IPS-15b (cell line): ENCODE results near the gene SAG.

ENCODE experiments used
- H3K27me3 ChIP-seq: one replicate; pipeline ENCODE4 v1.6.1; 2013; ENCODE audit warnings: low read length; ENCODE audit not compliant: control insufficient read depth, insufficient read depth
- H3K36me3 ChIP-seq: one replicate; pipeline ENCODE4 v1.6.1; 2013; ENCODE audit warnings: low read length; ENCODE audit not compliant: control insufficient read depth, insufficient read depth
- H3K4me1 ChIP-seq: one replicate; pipeline ENCODE4 v1.6.1; 2013; ENCODE audit warnings: mild to moderate bottlenecking, low read length; ENCODE audit not compliant: control insufficient read depth, insufficient read depth
- H3K4me3 ChIP-seq: one replicate; pipeline ENCODE4 v1.5.1; 2013; ENCODE audit warnings: low read depth, low read length
- H3K9ac ChIP-seq: one replicate; pipeline ENCODE4 v1.6.1; 2013; ENCODE audit warnings: low read depth, mild to moderate bottlenecking, low read length
- H3K9me3 ChIP-seq: one replicate; pipeline ENCODE4 v1.6.1; 2013; ENCODE audit warnings: mild to moderate bottlenecking, low read length; ENCODE audit not compliant: control insufficient read depth, insufficient read depth

SAG gene

DNA sequence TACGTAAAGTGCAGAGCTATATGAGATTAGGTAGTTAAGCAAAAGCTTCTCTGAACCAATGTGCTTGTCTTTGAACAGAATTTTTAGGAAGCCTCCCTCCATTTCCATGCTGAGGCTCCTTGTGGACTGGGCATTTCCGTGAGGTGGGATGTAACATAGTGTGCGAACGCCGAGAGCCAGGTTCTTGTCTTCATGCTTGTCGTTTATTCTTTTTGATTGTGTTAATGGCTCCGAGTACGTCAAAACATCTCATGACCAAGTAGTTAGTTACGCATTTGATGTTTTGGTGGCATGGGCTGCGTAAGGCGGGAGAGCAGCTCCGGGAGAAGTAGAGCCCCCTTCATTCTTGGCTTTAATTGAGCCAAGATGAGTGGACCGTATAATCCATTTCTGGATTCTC, 79.6 kb downstream of the SAG start:
- H3K27me3 ChIP-seq, result no peaks in the 10 kb centered on the region
- no peaks in the 10 kb centered on the region for H3K4me1 ChIP-seq
- H3K9ac ChIP-seq, result no peak overlapping the region
- H3K9me3 ChIP-seq, result no peaks in the 10 kb centered on the region
- H3K36me3 ChIP-seq, result no peaks in the 10 kb centered on the region
- H3K4me3 ChIP-seq, result no peak overlapping the region

- H3K4me1 ChIP-seq, result no peaks in the 10 kb centered on the region
- H3K9me3 ChIP-seq, result no peaks in the 10 kb centered on the region
- no peaks in the 10 kb centered on the region for H3K36me3 ChIP-seq
- H3K27me3 ChIP-seq, result no peaks in the 10 kb centered on the region
- H3K4me3 ChIP-seq, result no peak overlapping the region
- no peak overlapping the region for H3K9ac ChIP-seq
These were observed 80.3 kb downstream of the SAG start for GRCh38 chr2:233387667-233388528.

DNA sequence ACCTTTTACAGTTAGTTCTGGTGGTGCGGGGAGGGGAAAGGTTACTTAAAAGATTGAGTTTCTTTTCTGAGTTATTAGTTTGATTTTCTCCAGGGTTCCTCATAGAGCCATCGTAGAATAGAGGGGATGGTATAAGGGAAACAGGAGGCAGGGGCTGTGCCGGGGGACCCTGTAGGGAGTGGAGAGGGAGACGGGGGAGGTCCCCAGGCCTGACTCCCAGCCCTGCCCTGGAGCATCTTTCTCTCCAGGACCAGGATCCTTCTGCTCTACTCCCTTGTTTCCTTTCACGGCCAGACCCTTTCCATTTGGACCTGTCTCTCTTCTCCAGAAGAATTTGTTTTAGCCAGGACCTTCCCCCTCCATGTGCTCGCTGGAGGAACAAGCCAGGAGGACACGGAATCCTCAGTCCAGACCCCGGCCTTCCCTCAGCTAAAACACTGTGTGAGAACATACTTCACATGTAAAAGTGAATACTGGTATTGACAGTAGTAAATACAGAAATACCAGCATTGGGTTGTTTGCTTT, 82.0 kb downstream of the SAG start:
- Histone ChIP-seq H3K4me3 (no peak overlapping the region), H3K9ac (no peak overlapping the region), H3K36me3 (no peaks in the 10 kb centered on the region), H3K9me3 (no peaks in the 10 kb centered on the region), H3K27me3 (no peaks in the 10 kb centered on the region), H3K4me1 (no peaks in the 10 kb centered on the region)

GRCh38 chr2:233395687-233396086, 88.1 kb downstream of the SAG start:
- Histone ChIP-seq H3K4me3 (no peak overlapping the region), H3K4me1 (no peaks in the 10 kb centered on the region), H3K27me3 (no peaks in the 10 kb centered on the region), H3K9ac (no peak overlapping the region), H3K9me3 (no peaks in the 10 kb centered on the region), H3K36me3 (no peaks in the 10 kb centered on the region)
